Thyroid gland (tissue), 4 donors: Measurements from ENCODE around the gene SKIC8. TPM values are rescaled to one million over a fixed set of nuclear protein-coding genes. Genes with fewer than 3 reads are reported as not detected.

Source experiments
- DNase-seq, 2 donors: peaks; one replicate each; pipeline ENCODE4 v3.0.0-alpha.2; 2019
- H3K27ac ChIP-seq, 3 donors: fragments of 200-600 bp; sonication (generic); 1 replicate in 2 of 3; 2 replicates in 1 of 3; pipeline ENCODE4 v1.5.1; 2016 to 2019; ENCODE audit warnings: mild to moderate bottlenecking in 1 of 3, moderate library complexity in 1 of 3
- H3K27me3 ChIP-seq: fragments of 200-600 bp; sonication (generic); one replicate; pipeline ENCODE4 v1.5.1; 2019
- H3K36me3 ChIP-seq, 2 donors: fragments of 200-600 bp; sonication (generic); one replicate each; pipeline ENCODE4 v1.5.1; 2016 to 2019
- H3K4me1 ChIP-seq, 2 donors: fragments of 200-600 bp; sonication (generic); one replicate each; pipeline ENCODE4 v1.5.1; 2017 to 2019
- H3K4me3 ChIP-seq, 3 donors: fragments of 200-600 bp; sonication (generic); replicated peaks in 1 of 3; 1 replicate in 2 of 3; 2 replicates in 1 of 3; pipeline ENCODE4 v1.5.1; 2016; ENCODE audit warnings: mild to moderate bottlenecking in 1 of 3
- H3K9me3 ChIP-seq: fragments of 200-600 bp; sonication (generic); one replicate; pipeline ENCODE4 v1.5.1; 2017
- POLR2A ChIP-seq, 2 donors: fragments of 450-650 bp; IDR thresholded peaks; one replicate each; pipeline ENCODE4 v1.6.1; 2017; ENCODE audit warnings: antibody characterized with exemption in 2 of 2, mild to moderate bottlenecking in 2 of 2, moderate library complexity in 1 of 2
- WGBS, 2 donors: methylation state at CpG; one replicate each; pipeline ENCODE4 v1.1.5; 2017; 5-methylcytosine and 5-hydroxymethylcytosine counted together
- intact Hi-C: fragments of 100-400 bp; cut with DNase I; formaldehyde crosslinking; loops from one replicate; pipeline ENCODE4 v1.15.1; 2023
- total RNA-seq, 4 donors: library from RNA; depleted of rRNA; stranded (reverse); fragments of >200 nt; gene quantifications; one replicate each; pipeline ENCODE4 v1.2.3, GENCODE V29; 2016
- TF ChIP-seq, protein P1 (sequence below), 6 experiments: fragments of 200-600 bp in 3 of 6; fragments of 450-650 bp in 3 of 6; sonication (generic) in 3 of 6; IDR thresholded peaks; one replicate each; pipeline ENCODE4 v1.5.1; 2016 to 2019; ENCODE audit warnings: antibody characterized with exemption in 6 of 6, mild to moderate bottlenecking in 2 of 6, inconsistent platforms in 1 of 6, moderate library complexity in 1 of 6

SKIC8 gene
- total RNA-seq, result 100 to 1,000 TPM in 2 of 4 donors, 10 to 100 TPM in 2; 87.0 to 113 (median 101) TPM

DNA sequence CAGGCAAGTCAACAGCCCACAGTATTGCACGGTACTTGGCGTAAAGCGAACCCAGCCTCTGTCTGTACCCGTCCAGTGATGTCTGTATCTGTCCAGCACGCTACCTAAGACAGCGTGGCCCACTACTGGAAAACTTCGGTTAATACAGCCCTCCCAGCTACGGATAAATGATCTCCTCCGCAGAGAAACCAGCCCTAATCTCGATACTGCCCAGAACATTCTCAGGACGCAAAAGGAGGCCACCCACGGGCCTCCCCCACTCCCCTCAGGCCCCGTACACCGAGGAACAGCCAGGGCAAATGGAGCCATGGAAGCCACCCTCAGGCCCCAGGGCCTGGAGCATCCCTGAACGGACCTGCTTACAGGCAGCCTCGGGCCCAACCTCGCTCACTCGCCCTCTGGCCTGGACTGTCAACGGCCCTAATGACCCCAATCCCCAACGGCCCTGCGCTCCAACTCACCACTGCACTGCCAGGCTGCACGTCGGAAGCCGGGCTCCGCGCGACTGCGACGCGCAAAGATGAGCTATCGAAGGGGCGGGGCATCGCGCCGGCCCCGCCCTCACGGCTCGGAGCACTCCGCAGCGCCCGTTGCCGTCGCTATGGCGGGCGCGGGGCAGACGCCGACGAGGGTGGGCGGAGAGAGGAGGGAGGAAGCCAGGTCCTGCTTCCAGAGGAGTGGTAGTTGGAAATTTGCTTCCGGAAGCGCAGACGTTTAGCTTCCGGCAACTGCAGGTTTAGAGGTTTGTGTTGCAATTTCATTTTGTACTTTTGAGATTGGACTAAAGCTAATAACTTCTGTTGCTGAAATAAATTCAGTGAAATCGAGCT is at the start of gene SKIC8:
TSS of gene SKIC8 (minus strand) at position 509 of the 830 bp plus-strand sequence. CDS start 3,923 bp downstream, outside the sequence.
- H3K36me3 ChIP-seq, result no peaks in the 10 kb centered on the region
- peak within 1 kb of the TSS; percentile 55 to 90 (median 57) for H3K27ac ChIP-seq
- 1% methylated on average over 14 to 41 of the region's 55 CpGs for WGBS, 2 donors
- H3K4me3 ChIP-seq, result peak within 1 kb of the TSS; percentile 26 to 89 (median 59)
- peak; percentile 94 to 95 for DNase-seq
- TF ChIP-seq POLR2A (IDR thresholded peaks at IDR 0.05), result peak in 1 of 2 donors; percentile 82
- TF ChIP-seq, protein P1, sequence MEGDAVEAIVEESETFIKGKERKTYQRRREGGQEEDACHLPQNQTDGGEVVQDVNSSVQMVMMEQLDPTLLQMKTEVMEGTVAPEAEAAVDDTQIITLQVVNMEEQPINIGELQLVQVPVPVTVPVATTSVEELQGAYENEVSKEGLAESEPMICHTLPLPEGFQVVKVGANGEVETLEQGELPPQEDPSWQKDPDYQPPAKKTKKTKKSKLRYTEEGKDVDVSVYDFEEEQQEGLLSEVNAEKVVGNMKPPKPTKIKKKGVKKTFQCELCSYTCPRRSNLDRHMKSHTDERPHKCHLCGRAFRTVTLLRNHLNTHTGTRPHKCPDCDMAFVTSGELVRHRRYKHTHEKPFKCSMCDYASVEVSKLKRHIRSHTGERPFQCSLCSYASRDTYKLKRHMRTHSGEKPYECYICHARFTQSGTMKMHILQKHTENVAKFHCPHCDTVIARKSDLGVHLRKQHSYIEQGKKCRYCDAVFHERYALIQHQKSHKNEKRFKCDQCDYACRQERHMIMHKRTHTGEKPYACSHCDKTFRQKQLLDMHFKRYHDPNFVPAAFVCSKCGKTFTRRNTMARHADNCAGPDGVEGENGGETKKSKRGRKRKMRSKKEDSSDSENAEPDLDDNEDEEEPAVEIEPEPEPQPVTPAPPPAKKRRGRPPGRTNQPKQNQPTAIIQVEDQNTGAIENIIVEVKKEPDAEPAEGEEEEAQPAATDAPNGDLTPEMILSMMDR (IDR thresholded peaks at IDR 0.05), result no peak
- no peaks in the 10 kb centered on the region for H3K9me3 ChIP-seq
- no peaks in the 10 kb centered on the region for H3K27me3 ChIP-seq
- peaks cover 7 to 10% of the 10 kb centered on the region in 2 donors for H3K4me1 ChIP-seq
- intact Hi-C loops, result no loop called here

DNA sequence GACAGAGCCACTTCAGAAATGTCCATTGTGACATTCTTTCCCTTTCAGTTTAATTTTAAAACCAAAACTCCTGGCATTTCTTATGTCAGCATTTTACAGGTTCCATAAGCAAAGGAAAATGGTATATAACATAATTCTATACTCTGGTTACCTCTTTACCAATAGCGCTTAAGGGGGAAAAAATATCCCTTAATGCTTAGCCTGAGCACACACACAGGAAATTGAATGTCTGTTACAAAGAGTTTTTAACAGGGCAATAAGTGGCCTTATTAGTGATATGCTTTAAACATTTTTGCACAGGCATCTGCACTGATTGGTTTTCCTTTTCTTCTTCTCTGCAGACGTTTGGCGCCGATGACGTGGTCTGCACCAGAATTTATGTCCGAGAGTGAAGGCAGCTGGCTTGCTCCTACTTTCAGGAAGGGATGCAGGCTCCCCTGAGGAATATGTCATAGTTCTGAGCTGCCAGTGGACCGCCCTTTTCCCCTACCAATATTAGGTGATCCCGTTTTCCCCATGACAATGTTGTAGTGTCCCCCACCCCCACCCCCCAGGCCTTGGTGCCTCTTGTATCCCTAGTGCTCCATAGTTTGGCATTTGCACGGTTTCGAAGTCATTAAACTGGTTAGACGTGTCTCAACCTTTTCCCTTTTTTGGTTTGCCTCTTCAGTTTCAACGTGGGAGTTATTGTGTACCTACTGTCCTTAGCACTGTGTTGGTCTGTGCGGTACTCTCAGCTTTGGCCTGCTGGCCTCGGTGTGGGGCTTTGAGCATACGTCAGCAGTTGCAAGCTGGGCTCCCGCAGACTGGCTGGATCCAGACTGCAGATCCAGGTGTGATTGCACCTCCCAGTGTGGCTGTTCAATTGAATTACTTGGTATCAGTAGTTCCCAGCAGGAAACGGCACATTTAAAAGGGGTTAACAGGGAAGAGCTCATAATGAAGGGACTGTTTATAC is 48.5 kb upstream of the SKIC8 start:
- TF ChIP-seq, protein P1 (IDR thresholded peaks at IDR 0.05), result no peak
- TF ChIP-seq POLR2A (IDR thresholded peaks at IDR 0.05), result peak in 1 of 2 donors; percentile 77
- 36 to 44% methylated on average over 17 of the region's 17 CpGs for WGBS, 2 donors
- intact Hi-C loops, result no loop called here
- Histone ChIP-seq H3K4me3 (no peak overlapping the region), H3K27me3 (no peaks in the 10 kb centered on the region), H3K9me3 (no peaks in the 10 kb centered on the region), H3K36me3 (no peaks in the 10 kb centered on the region), H3K27ac (peak overlapping the region; percentile 92 to 94 (median 94)), H3K4me1 (peaks cover 25 to 39% of the 10 kb centered on the region in 2 donors)
- peak; percentile 94 for DNase-seq

DNA sequence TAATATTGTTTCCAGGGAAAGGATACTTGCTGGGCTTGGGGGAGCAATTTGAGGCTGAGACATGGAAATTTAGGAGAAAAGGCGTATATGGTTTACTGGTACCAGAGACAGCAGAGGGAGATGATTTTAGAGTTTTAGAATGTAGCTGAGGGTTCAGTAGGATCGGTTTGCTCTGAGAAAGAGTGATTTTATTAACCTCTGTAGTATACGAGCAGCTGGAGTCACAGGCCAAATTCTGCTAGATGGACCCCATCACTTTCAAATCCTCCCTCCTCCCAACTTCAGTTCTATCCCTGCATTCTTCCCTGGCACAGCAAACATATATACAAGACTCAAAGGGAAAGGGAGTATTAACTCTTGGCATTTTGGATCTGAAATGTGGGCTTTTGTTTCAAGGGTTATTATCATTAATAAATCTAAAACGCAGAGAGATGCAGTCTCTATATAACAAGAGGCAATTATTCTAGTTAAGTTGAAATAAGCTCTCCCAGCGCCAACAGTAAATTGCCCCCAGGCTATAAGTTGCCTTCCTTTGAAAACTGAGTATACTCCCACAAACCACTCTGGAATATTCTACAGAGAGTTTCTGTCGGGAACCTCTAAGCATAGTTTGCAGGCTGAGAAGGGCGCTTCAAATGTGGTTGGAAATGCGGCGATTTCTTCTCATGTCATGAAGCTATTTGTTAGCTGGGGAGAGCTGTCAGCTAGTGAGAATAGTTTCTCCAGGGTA is 46.2 kb upstream of the SKIC8 start:
- WGBS, 2 donors, result 89 to 90% methylated on average over 9 of the region's 9 CpGs
- H3K36me3 ChIP-seq, result no peaks in the 10 kb centered on the region
- DNase-seq, result no peak
- H3K27ac ChIP-seq, result peak overlapping the region; percentile 25 to 94 (median 94)
- peaks cover 25 to 39% of the 10 kb centered on the region in 2 donors for H3K4me1 ChIP-seq
- H3K27me3 ChIP-seq, result no peaks in the 10 kb centered on the region
- TF ChIP-seq, protein P1 (IDR thresholded peaks at IDR 0.05), result no peak
- TF ChIP-seq POLR2A (IDR thresholded peaks at IDR 0.05), result no peak
- intact Hi-C loops, result no loop called here
- H3K9me3 ChIP-seq, result no peaks in the 10 kb centered on the region
- no peak overlapping the region for H3K4me3 ChIP-seq

DNA sequence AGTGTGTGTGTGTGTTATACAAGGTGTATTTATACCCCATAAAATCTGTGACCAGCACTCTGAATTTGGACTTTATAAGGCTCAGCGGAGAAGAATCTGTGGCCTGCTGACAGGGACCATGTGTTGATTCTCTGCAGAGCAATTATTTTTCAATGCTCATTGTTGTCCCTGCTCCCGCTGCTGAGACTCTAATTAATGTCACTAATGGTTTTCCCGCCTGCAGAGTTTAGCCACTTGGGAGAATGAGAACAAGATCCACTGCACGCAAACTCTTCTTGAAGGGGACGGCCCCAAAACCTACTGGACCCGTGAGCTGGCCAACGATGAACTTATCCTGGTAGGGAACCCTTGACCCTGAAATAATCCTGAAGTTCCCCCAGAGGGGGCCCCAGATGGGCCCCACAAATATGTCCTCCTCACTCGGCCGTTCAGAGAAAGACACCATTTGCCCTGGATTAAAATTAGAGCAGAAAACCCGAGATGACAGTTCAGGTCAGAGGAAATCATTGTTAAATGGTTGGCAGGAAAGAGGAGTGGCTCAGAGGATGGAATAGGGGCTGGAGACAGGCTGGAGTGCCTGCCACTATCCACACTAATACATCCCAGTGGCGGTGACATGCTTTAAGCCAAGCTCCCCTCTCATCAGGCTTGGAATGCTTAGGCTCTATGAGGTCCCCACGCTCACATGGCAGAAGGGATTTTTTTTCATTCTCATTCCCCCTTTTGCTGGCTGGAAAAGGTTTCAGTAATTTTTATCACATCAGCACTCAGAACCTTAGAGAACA is 44.1 kb upstream of the SKIC8 start:
- no peak for DNase-seq
- Histone ChIP-seq H3K27me3 (no peaks in the 10 kb centered on the region), H3K9me3 (no peaks in the 10 kb centered on the region), H3K4me3 (no peak overlapping the region), H3K36me3 (no peaks in the 10 kb centered on the region), H3K27ac (peak overlapping the region in 1 of 3 donors; percentile 97), H3K4me1 (peaks cover 28 to 35% of the 10 kb centered on the region in 2 donors)
- 85 to 89% methylated on average over 12 of the region's 12 CpGs for WGBS, 2 donors
- intact Hi-C loops, result no loop called here
- TF ChIP-seq, protein P1 (IDR thresholded peaks at IDR 0.05), result no peak
- TF ChIP-seq POLR2A (IDR thresholded peaks at IDR 0.05), result no peak
